Upper lobe of right lung (tissue), 1 donor: Measurements from ENCODE around the gene DIDO1. TPM values are rescaled to one million over a fixed set of nuclear protein-coding genes. Genes with fewer than 3 reads are reported as not detected.
"Not testable (repeated sequence)": the region's sequence is repeated elsewhere in the genome, so short reads cannot be mapped to it uniquely, and the experiment has no call there.

Experiments
- ATAC-seq: fragments of 200-7000 bp; cut with Tn5 transposase; one replicate; pipeline ENCODE4 v1.9.1; 2020; ENCODE audit warnings: mild to moderate bottlenecking, moderate library complexity
- DNase-seq: peaks from one replicate; pipeline ENCODE4 v3.0.0-alpha.2; 2020
- H3K27ac ChIP-seq: fragments of 200-600 bp; one replicate; pipeline ENCODE4 v1.8.0; 2022
- H3K27me3 ChIP-seq: fragments of 200-600 bp; one replicate; pipeline ENCODE4 v1.8.0; 2022; ENCODE audit warnings: mild to moderate bottlenecking
- H3K36me3 ChIP-seq: fragments of 200-600 bp; one replicate; pipeline ENCODE4 v1.8.0; 2022
- H3K4me1 ChIP-seq: fragments of 200-600 bp; one replicate; pipeline ENCODE4 v1.8.0; 2022
- H3K4me3 ChIP-seq: fragments of 200-600 bp; one replicate; pipeline ENCODE4 v1.8.0; 2022; ENCODE audit warnings: mild to moderate bottlenecking
- H3K9me3 ChIP-seq: fragments of 200-600 bp; one replicate; pipeline ENCODE4 v1.8.0; 2022
- intact Hi-C: fragments of 100-400 bp; cut with DNase I; formaldehyde crosslinking; loops from one replicate; pipeline ENCODE4 v1.11.0; 2022
- total RNA-seq: library from RNA; stranded (reverse); fragmentation: NEBNext Ultra II Directional; extraction: Animal tissue kit (Norgen Biotek cat#: 25700); gene quantifications from one replicate; pipeline ENCODE4 v1.2.1, GENCODE V29; 2021
- TF ChIP-seq, protein P1 (sequence below): fragments of 200-600 bp; IDR thresholded peaks from one replicate; pipeline ENCODE4 v1.8.0; 2022; ENCODE audit warnings: antibody characterized with exemption
- donor health status: DM: no; HTN: yes; CAD: no; lungs with severe emphysema.

The DIDO1 gene
- total RNA-seq, 1 donor from 2014 or later = 55.5 TPM

DNA sequence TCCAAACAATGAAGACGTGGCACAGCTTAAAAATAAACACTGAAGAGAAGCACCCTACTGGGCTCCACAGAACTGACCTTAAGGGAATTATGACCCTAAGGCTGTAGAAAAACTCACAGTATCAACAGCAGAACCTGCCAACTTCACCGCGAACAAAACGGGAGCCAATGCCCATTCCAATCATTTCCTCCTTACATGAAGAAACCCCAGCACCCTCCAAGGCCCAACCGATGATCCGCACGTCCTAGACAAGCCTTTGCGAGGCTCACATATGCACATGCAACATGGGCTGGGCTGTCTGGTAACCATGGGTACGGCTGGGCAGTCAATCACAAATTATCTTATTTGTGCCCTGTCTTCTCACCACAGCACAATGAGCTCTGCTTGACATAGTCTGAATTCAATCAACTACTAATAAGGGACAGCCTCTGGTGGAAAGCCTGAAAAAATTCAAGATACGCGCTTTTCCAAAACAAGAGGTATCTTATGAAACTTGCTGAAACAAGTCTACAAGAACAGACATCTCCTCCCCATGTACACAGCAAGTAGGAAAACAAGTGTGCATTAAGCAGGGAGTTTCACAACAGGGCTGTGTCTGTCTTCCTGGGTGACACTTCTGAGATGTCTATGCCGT, 1.7 kb downstream of the DIDO1 start:
- Histone ChIP-seq H3K27me3 (no peaks in the 10 kb centered on the region), H3K9me3 (no peaks in the 10 kb centered on the region), H3K27ac (peak overlapping the region; percentile 97), H3K4me3 (peak overlapping the region; percentile 88), H3K4me1 (peaks cover 77% of the 10 kb centered on the region), H3K36me3 (no peaks in the 10 kb centered on the region)
- ATAC-seq (no peak), DNase-seq (no peak)
- TF ChIP-seq, protein P1, sequence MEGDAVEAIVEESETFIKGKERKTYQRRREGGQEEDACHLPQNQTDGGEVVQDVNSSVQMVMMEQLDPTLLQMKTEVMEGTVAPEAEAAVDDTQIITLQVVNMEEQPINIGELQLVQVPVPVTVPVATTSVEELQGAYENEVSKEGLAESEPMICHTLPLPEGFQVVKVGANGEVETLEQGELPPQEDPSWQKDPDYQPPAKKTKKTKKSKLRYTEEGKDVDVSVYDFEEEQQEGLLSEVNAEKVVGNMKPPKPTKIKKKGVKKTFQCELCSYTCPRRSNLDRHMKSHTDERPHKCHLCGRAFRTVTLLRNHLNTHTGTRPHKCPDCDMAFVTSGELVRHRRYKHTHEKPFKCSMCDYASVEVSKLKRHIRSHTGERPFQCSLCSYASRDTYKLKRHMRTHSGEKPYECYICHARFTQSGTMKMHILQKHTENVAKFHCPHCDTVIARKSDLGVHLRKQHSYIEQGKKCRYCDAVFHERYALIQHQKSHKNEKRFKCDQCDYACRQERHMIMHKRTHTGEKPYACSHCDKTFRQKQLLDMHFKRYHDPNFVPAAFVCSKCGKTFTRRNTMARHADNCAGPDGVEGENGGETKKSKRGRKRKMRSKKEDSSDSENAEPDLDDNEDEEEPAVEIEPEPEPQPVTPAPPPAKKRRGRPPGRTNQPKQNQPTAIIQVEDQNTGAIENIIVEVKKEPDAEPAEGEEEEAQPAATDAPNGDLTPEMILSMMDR = no peak
- intact Hi-C loops = no loop called here

DNA sequence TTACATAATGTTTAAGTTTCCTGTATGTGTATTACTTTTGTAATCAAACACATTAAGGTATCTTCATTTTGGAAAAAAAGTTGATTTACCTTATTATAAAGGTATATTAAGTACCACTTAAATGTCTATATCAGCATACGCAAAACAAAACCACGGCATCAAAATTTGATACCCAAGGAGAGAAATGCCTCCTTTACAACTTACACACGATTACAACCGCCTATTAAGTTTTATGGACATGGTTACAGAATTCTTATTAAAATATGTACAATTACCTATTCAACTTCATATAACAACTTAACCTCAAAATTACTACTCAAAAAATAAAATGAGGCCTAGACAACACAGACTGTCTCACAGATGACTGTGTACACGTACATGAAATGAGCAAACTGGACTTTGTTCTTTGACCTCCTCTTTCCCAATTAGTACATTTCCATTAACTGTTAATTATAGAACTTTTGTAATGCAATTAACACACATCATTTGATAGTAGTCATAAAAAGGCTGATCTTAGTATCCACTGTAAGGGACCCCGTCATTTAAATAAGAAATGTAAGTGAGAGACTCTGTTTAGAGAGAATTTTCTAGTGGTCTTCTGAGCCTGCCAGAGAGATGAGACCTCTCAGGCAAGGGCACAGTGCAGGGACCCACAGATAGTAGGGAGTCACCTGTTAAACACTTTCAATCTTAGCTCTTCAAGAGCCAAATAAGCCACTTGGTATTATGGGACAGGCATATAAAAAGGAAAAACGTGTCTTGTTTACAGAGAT, 2.5 kb downstream of the DIDO1 start:
- Histone ChIP-seq H3K36me3 (no peaks in the 10 kb centered on the region), H3K27me3 (no peaks in the 10 kb centered on the region), H3K27ac (peak overlapping the region; percentile 97), H3K4me3 (peak overlapping the region; percentile 88), H3K4me1 (peaks cover 81% of the 10 kb centered on the region), H3K9me3 (no peaks in the 10 kb centered on the region)
- TF ChIP-seq, protein P1 = no peak
- DNase-seq (no peak), ATAC-seq (no peak)
- intact Hi-C loops = no loop called here

DNA sequence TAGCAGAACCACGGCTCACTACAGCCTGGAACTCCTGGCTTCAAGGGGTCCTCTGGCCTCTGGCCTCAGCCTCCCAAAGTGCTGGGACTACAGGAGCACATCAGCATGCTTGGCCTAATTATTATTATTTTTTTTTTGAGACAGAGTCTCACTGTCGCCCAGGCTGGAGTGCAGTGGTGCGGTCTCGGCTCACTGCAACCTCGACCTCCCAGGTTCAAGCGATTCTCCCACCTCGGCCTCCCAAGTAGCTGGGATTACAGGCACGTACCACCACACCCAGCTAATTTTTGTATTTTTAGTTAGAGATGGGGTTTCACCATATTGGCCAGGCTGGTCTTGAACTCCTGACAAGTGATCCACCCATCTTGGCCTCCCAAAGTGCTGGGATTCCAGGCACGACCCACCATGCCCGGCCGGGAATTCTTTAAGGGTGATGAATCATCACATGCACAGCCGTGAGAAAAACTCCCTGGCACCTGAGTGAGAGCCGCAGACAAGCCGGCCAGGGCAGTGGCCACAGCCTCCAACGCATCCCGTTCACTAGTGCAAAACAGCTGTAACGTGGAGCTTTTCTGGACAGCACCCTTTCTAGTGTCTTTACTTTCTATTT, 3.1 kb downstream of the DIDO1 start:
- H3K27ac ChIP-seq, H3K4me3 ChIP-seq, H3K27me3 ChIP-seq, H3K36me3 ChIP-seq, intact Hi-C loops, ATAC-seq, DNase-seq, H3K9me3 ChIP-seq: not testable (repeated sequence)
- H3K4me1 ChIP-seq = peaks cover 82% of the 10 kb centered on the region

DNA sequence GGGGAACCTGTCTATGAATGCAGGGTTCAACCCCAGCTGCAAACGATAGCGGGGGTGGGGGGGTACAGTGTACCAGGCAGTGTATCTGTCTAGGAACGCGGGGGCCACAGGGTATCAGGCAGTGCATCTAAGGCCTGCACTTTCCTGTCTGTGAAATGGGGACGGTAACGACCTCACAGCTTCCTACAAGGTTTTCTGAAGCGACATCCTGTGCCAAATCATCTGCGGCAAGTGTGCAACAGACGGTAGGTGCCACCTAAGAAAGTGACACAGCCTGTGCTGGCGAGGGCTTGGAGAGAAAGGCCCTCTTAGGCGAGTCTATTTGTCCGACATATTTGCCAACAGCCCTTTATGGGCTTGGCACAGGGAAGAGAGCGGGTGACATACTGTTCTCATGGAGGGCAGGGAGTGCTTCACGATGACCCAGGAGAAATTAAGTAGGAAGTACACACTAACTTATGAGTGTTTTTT, 3.8 kb downstream of the DIDO1 start:
- ATAC-seq (peak; percentile 4), DNase-seq (no peak)
- intact Hi-C loops = no loop called here
- no peaks in the 10 kb centered on the region for H3K36me3 ChIP-seq
- H3K9me3 ChIP-seq = no peaks in the 10 kb centered on the region
- no peak overlapping the region for H3K27ac ChIP-seq
- TF ChIP-seq, protein P1 = no peak
- no peaks in the 10 kb centered on the region for H3K27me3 ChIP-seq
- H3K4me3 ChIP-seq = no peak overlapping the region
- H3K4me1 ChIP-seq = peaks cover 82% of the 10 kb centered on the region

DNA sequence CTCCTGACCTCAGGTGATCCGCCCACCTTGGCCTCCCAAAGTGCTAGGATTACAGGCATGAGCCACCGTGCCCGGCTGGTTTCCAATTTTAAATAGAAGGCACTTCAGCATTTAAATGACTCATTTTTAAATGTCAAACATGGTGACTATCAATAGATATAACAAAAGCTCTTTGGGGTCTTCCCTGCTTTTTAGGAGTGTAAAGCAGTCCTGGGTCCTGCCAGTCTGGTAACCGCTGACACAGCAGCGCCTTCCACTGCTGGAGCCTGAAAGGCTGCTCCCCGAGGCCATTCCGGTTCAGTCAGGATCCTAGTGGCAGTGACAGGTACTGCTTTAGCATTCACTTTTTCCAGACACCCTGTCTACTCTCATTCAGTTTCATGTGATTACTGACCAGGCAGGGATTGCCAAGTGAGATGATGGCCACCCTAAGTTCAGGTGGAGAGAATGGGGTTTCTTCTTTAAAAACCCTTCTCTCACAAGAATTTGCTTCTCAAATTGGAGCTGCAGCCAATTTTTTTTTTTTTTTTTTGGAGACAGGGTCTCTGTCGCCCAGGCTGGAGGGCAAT, 5.1 kb downstream of the DIDO1 start:
- peak; percentile 77 for ATAC-seq

More for the DNA sequence above, 5.1 kb downstream of the DIDO1 start:
- no peaks in the 10 kb centered on the region for H3K9me3 ChIP-seq
- H3K4me3 ChIP-seq = no peak overlapping the region
- intact Hi-C loops = no loop called here
- TF ChIP-seq, protein P1 = peak; percentile 55
- H3K27ac ChIP-seq = no peak overlapping the region
- H3K4me1 ChIP-seq = peaks cover 88% of the 10 kb centered on the region
- H3K27me3 ChIP-seq = no peaks in the 10 kb centered on the region
- no peaks in the 10 kb centered on the region for H3K36me3 ChIP-seq
- DNase-seq = no peak
